Islet of Langerhans (tissue), 1 donor: ENCODE results near the gene DNMT3L.
"Not testable (repeated sequence)": the region's sequence is repeated elsewhere in the genome, so short reads cannot be mapped to it uniquely, and the experiment has no call there.

Experiments
- FAIRE-seq: peaks from one replicate; lab custom pipeline; 2011; peaks lifted over from hg19 to GRCh38; lab: Jason Lieb, UNC

The DNMT3L gene

DNA sequence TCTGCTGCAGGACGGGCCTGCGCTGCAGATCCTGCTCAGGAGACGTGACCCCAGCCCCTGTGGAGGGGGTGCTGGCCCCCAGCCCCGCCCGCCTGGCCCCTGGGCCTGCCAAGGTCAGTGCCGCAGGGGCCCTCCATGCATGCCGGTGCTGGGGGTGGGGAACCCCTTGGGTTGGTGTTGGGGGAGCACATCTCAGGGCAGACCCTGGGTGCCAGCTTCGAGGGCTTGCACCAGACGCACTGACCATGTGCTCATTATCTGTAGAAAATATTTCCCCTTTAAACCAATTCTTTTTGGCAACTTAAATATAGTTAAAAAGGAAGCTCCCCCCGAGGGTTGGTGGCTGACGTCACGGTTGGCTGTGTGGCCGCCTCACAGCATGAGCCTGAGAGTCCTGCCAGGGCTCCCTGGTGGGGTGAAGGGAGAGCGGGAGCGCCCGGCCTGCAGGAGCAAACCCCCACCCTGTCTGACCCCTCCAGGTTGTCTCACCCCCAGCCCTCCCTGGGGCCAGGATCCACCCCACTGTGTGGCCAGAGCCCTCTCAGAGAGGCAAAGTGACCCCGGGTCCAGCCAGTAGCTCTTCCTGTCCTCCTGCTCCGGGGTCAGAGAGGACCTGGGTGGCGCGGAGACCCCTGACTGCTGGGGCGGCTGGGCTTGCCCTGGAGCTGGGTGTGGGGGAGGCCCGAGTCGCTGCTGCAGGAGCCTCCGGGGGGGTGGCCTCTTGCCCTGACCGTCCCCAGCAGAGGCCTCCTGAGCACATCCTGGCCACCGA is 32.9 kb upstream of the DNMT3L start:
- no peak for FAIRE-seq

GRCh38 chr21:44293551-44294231 is 32.0 kb upstream of the DNMT3L start:
- FAIRE-seq: no peak

- no peak for FAIRE-seq
These were observed 31.1 kb upstream of the DNMT3L start for GRCh38 chr21:44292812-44293195.

DNA sequence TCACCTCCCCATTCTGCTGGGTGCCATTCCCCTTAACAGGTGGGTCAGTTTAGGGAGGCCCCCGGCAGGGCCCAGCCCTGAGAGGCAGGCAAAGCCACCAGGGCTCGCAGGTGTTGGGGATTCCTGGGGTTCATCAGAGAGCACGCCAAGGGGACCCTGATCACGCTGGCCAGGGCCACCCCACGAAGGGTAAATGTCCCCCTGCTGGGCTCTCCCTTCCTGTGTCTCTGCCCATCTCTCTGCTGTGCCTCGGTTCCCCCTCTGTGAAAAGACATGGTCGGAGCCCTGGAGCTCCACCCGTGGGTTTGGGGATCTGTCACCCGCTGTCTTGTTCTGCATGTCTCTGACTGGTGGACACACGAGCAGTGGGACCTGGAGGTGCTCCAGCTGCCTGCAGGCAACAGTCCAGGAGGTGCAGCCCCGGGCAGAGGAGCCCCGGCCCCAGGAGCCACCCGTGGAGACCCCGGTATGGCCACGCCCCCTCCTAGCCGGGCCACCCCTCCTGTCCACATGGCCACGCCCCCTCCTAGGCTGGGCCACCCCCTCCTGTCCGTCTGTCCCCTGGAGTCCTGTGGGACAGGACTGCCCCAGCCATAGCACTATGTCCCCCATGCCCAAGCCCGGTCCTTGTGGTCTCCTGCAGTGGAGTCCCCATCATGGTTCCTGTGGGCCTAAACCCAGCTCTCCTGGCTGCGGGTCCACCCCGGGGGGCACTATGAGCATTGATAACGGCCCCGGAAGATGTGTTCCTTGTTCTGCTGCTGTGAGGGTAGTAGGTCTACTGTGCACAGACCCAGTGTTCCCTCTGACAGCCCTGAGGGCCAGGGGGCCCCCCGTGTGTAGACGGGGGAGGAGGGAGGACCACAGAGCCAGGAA is 30.5 kb upstream of the DNMT3L start:
- FAIRE-seq: no peak

DNA sequence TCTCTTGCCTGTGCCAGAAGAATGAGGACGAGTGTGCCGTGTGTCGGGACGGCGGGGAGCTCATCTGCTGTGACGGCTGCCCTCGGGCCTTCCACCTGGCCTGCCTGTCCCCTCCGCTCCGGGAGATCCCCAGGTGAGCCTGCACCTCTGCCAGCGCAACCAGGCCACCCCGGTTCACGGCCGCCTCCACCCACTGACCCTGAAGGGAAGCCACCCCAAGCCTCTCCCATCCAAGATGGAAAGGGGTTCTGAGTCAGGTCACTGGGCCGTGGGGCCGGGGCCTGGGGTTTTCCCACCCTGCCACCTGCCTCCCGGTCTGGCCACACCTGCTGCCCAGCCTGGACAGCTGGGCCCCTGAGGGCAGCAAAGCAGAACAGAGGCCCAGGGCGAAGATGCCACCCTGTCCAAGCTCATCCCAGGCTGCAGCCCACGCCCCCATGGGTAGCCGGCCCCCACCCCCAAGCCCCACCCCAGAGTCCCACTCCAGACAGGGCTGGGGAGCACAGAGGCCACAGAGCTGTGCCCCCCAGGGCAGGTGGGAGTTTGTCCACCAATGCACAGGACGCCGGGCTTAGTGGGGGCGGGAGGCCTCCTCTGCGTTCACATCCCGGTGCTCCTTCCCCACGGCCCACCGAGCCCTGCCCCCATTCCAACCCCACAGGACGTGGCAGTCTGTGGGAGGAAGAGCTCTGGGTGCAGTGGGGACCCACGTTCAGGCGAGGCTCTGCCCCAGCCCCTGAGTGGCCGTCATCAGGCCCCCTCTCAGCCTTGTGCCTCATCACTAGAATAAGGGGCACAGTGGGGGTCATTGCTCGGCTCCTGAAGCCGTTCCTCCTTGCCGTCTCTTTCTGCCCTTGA is 29.6 kb upstream of the DNMT3L start:
- no peak for FAIRE-seq

GRCh38 chr21:44290327-44291077 is 28.8 kb upstream of the DNMT3L start:
- no peak for FAIRE-seq

- FAIRE-seq: no peak
These were observed 27.8 kb upstream of the DNMT3L start for GRCh38 chr21:44289381-44290010.

DNA sequence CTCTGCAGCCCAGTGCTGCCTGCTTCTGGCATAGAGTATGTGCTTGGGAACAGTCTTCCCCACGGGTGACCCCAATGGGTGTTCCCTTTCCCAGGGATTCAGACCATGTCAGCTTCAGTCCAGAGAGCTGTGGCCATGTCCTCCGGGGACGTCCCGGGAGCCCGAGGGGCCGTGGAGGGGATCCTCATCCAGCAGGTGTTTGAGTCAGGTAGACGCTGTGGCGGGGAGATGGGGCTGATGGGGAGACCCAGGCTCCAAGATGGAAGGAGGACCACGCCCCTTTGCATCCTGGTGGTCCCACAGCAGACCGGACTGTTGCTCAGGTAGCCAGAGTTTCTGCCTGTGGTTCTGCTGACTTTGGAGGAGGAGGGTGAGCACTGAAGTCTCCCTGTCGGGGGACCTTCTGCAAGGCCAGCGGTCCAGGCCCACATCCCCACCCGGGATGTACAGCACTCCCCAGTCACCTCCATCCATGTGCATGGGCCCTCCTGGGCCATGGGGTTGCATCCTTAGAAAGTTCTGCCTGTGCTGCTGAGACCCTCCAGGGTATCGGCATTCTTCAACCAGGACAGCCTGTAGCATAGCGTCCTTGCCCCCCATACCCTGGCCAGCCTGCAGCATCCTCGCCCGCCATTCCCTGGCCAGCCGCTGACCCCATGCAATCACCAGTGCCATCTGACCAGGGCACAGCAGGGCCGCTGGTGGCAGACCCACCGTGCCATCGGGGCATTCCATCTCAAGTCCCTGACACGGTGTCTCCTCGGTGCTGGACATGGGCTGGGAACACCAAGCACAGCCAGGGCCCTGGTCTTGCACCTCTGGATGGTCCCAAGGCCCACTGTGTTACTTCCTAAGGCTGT is 26.8 kb upstream of the DNMT3L start:
- FAIRE-seq: no peak

GRCh38 chr21:44286716-44287632 is 25.3 kb upstream of the DNMT3L start:
- FAIRE-seq: no peak

- no peak for FAIRE-seq
These were observed 24.5 kb upstream of the DNMT3L start for GRCh38 chr21:44286086-44286715.

- FAIRE-seq: no peak
These were observed 23.7 kb upstream of the DNMT3L start, which contains the start of gene AIRE for GRCh38 chr21:44285138-44285992. AIRE (plus strand) TSS chr21:44285876; CDS start chr21:44286007, 131 bp downstream.

DNA sequence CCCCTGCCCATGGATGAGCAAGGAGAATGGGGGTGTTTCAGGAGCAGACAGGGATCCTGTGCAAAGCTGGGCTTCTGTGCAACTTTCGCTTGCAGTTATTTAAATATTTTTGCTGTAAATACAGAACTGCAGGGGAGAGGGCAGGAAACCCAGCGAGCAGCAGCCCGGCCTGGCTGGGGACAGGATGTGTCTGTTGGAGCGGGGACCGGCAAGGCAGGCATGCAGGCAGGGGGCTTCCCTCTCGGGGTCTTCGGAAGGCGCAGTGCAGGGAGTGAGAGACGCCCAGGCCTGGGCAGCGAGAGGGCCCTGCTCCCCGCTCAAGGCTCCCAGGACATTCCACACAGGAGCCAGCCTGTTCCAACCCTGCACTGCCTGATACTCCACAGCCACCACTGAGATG is 22.3 kb upstream of the DNMT3L start:
- FAIRE-seq: no peak

GRCh38 chr21:44283211-44283785 is 21.6 kb upstream of the DNMT3L start:
- not testable (repeated sequence) for FAIRE-seq

DNA sequence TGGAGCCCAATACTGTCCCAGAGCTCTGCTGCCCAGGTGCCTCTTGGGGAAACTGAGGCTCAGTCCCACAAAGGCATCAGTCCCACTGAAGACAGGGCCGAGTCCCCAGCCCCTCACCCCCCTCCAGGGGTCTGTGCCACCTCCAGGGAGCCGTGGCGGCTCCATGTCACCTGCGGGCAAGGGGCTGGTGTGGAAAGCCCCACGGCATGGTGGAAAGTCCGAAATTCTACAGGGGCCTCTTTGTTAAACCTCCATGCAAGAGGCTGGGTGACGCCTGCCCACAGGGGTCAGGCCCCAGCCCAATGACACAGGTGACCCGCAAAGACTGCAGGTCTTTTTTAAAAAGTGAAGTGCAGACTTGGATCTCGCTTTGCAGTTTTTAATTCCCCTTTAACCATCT is 20.7 kb upstream of the DNMT3L start:
- FAIRE-seq: no peak

- FAIRE-seq: no peak
These were observed 20.1 kb upstream of the DNMT3L start for GRCh38 chr21:44281801-44282200.

DNA sequence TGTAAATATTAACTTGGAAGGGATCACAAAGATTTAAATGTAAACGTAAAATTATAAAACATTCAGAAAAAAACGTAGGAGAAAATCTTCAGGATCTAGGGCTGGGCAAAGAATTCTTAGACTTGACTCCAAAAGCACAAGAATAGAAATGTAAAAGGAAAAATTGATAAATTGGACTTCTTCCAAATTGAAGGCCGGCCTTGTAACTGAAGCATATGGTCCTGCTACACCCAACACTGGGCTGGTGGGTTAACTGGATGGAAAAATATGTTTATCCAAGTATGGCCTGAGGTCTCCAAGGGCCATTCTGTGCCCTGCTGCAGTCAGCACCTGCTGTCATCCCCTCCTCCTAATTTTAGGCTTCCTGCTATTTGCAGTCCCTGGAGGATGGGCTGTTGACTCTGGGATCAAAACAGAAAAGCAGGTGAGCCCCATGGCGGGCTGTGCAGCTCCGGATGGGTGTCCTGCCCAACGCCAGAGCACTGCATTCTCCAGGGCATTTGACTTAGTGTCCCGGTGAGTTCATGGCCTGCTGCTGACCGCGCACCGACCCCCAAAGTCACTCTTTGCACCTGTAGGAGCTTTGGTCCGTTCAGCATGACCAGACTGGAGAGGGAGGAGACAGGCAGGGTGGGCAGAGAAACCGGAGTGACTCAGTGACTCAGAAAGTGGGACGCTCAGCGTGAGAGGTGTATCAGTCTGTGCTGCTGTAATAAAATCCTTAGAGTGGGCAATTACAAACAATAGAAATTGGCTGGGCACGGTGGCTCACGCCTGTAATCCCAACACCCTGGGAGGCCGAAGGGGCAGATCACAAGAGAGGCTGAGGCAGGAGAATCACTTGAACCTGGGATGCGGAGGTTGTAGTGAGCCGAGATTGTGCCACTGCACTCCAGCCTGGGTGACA is 17.9 kb upstream of the DNMT3L start:
- FAIRE-seq: no peak
